GM03348 (cell line): ENCODE measurements around the gene FGF22.

Source experiments
- DNase-seq: peaks from one replicate; pipeline ENCODE4 v3.0.0; 2012; ENCODE audit warnings: low spot score

The FGF22 gene

DNA sequence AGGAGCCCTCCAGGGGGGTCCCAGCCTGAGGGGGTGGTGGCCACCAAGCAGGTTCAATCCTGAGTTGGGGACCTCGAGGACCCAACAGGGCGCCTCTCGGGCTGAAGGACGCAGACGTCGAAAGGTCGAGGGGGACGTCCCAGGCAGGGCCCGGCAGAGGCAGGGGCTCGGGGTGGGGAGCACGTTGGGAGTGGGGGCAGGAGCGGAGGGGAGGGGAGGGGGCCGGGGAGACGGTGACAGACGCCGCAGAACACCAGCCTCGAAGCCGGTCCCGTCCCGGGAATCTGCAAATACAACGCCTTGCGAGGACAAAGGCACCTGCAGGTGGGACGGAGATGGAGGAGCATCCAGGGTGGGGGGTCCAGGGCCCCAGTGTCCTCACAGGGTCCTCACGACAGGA, 4.1 kb downstream of the FGF22 start:
- no peak for DNase-seq

DNA sequence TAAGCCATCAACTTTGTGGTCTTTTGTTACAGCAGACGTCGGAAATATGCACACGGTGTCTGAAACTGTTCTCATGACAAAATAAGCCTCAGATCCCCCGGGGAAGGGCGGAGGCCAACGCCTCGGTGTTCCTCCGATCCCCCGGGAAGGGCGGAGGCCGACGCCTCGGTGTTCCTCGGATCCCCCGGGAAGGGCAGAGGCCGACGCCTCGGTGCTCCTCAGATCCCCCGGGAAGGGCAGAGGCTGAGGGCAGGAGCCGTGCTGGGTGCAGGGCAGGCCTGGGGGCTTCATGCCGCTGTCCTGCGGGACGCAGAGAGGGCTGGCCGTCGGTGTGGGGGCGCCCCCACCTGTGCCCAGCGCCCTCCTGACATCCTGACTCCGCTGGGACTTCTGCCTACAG, 4.7 kb downstream of the FGF22 start:
- DNase-seq, result no peak

DNA sequence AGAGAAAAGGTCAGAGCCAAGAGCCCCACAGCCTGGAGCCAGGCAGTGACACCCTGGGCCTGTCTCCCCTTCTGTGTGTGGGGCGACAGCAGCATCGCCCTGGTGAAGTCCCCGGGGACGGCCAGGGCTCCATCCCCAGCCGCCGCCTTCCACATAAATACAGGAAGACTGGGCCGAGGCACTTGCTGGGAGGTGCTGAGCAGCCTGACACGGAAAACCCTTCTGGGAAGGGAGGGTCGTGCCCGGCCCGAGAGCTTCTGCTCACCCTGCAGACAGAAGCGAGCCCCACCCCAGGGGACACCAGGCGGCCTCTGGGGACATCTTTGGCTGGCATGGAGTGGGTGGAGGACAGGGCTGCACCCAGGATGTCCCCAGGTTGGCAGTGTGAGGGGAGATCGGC, 5.1 kb downstream of the FGF22 start:
- no peak for DNase-seq

DNA sequence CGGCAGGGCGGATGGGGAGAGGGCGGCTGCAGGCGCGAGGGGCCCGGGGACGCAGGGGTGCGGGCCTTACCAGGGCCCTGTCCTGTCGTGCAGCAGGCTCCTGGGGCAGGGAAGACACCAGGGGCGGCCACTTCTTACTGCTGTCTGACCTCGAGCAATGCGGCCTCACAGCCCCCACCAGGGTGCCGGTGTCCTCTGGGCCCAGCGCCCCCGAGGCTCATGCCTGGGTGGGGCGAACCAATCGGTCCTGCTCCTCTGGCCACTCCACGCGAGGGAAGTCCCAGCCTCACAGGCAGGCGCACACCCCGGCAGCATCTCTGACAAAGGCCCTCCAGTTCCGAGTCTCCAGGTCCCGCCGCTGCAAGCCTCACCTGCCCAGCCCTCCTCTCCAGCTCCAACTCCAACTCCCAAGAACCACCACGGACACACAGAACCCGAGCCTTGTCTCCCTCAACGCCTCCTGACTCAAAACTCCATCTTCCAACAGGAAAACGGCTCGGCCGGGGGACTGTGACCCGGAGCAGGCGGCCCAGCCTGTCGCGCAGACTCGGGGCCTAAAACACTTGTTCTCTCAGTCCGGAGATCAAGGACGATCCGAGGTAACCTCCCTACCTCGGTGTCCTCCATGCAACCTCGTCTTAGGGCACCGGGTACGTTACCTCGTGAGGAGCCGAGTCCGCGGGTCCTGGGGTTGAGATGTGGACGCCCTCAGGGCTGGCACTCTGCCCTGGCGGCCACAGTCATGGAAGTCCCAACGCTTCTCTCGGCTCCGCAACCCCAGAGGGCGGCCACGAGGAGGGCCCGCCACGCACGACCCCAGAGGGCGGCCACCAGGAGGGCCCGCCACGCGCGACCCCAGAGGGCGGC, 6.5 kb downstream of the FGF22 start:
- DNase-seq, result no peak

DNA sequence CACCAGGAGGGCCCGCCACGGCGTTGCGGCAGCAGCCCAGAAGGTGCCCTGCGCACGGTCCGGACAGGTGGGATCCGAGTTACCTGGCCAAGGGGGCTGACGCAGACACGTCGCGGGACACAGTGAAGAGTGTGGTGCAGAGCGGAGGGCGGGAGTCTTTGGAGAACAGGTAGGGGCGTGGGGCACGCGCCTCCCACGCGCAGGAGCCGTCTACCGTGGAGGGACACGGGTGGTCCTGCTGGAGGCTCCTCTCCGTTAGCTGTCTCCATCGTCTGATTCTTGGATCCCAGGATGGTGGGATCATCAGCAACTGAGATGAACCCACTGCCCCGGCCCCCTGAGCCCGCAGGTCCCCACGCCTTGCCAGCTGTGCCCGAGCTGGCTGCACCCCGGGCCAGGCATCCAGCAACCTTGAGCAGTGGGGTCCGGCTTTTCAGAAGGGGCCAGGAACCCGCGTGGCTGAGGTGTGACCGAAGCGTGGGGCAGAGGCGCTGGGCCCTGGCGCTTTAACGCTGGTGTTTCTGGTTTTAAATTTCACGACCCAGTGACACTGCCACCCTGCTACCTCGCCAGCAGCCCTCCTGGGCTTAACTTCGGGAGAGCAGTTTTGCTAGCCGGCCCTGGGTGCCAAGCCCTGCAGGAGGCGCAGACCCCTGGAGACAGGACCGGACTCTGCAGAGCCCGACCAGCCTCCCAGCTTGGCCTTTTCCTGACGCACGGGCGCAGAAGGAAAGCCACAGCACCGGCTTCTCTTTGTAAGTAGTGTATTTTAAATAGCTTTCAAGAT, 7.3 kb downstream of the FGF22 start:
- no peak for DNase-seq

DNA sequence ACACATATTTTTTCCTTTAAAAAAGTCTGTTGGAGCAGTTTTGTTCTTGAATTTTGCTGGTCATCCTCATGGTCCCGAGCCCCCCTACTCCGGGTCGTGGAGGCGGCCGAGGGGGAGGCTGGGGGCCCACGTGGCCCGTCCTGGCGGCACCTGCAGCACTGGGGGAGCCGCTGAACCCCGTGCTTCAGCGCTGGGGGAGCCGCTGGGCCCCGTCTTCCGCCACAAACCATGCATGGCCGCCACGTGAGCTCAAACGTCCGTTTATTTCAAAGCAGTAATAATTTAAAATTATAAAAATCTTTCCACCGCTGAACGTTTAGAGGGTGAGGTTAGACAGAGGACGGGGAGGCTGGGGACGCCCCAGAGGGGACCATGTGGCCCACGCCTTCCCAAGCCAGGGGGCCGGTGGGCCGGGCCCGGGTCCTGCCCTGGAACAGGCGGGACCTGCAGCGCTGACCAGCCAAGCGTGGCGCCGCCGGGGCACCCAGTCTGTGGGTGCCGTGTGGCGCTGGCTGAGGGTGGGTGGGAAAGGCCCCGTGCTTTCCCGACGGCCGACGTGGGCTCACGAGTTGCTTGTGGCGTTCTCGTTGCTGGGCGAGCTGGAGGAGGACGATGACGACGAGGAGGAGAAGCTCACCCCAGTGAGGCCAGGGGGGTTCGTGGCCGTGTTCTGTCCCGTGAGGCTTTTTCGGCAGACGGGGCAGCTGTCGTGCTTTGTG, 8.0 kb downstream of the FGF22 start:
- DNase-seq, result no peak

DNA sequence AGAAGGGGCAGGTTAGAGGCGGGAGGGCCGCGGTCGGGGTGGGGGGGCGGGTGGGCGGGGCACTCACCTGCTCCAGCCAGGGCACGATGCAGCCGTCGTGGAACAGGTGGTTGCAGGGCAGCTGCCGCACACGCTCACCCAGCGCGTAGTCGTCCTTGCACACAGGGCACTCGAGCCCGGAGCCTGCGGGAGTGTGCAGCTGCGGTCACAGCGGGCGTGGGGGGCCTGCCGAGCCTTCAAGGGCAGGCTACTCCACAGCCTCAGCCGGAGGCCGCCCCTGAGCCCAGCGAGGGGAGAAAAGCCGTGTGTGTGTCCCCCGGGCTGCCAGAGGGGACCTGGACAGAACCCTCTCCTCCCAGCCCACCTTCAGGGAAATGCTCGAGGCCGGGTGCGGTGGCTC, 8.6 kb downstream of the FGF22 start:
- no peak for DNase-seq

DNA sequence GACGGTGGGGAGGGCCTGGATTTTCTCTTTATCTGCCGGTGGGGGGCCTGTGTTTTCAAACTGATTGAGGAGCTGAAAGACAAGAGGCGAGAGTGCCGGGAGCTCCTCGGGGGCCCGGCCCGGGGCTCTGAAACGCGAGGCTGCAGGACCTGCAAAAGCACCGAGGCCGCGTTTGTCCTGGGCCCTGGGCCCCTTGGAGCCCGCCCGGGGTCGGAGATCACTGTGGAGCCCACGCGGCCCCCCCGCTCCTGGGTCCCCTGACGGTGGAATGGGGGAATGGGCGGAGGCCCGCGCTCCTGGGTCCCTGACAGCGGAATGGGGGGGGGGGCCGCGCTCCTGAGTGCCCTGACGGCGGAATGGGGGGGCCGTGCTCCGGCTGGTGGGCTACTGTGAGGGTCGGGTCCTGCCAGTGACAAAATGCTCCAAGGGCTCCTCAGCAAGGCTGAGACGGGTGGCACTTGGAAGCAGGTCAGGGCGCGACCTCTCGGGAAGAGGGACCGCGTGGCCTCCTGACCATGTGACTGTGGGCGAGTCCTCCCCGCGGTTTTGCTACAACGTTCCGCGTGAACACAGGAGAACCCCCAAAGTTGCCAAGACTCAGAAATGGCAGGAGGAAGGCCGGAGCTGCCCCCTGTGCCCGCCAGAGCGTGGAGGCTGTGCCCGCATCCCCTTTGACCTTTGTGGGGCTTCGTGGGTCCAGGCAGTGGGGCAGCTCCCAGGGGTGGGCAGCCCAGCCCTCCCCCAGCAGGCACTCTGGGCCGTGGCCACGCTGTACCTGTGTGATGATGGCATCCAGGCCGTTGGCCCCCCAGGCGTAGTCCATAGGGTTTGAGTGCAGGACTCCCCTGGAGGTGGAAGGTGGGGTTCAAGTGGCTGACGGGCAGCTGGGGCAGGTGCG, 9.5 kb downstream of the FGF22 start:
- DNase-seq, result no peak

DNA sequence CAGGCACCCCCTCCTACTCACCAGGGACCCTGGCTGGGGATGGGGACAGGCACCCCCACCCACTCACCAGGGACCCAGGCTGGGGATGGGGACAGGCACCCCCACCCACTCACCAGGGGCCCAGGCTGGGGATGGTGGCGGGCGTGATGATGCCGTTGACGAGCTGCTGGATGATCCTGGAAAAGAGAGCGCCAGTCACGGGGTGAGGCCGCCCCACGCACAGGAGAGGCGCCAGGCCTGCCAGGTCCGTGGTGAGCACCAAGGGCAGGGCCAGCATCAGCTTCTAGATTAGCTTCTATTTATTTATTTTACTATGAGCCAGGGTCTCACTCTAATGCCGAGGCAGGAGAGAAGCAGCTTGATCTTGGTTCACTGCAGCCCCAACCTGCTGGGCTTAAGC, 10.4 kb downstream of the FGF22 start:
- DNase-seq, result no peak

DNA sequence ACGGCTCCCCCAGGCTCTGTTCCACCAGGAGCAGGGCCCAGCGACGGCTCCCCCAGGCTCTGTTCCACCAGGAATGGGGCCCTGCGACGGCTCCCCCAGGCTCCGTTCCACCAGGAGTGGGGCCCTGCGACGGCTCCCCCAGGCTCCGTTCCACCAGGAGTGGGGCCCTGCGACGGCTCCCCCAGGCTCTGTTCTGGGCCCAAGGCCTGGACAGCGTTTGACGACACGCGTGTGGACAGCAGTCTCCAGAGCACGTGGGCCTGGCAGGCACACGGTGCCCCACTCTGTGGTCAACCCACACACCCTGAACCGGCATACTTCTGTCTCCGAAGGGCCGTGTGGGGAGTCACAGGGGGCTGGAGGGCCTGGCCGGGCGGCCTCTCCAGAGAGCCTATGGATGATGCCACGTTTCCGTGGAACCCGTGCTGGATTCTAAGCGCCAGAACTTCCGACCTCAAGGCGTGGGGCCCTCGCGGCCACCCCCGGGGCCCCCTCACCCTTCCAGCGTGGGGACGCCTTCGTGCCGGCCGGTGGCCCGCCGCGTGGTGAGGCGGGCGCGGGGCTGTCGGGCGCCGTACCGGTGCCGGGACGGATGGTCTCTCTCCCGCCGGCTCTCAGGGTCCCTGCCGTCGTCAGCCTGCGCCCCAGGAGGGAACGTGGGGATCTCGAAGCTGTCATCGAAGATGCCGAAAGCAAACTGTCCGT, 11.6 kb downstream of the FGF22 start:
- no peak for DNase-seq

DNA sequence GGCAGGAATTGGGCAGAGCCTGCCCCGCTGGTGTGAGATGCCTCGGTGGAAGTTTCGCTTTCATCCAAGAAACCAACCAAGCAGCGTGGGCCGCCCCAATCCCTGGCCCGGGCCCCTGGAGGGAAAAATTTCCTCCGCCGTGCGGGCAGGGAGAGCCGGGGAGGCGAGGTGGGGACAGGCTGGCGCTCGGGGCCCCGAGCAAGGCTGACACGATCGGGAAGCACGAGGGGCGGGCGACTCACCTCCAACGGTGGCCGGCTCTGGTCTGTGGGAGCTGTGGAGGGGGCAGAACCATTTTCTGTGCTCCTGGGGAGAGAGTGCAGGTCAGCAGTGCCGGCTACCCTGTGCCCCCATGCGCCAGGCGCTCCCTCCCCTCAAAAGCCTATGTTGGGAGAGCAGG, 12.3 kb downstream of the FGF22 start:
- no peak for DNase-seq

DNA sequence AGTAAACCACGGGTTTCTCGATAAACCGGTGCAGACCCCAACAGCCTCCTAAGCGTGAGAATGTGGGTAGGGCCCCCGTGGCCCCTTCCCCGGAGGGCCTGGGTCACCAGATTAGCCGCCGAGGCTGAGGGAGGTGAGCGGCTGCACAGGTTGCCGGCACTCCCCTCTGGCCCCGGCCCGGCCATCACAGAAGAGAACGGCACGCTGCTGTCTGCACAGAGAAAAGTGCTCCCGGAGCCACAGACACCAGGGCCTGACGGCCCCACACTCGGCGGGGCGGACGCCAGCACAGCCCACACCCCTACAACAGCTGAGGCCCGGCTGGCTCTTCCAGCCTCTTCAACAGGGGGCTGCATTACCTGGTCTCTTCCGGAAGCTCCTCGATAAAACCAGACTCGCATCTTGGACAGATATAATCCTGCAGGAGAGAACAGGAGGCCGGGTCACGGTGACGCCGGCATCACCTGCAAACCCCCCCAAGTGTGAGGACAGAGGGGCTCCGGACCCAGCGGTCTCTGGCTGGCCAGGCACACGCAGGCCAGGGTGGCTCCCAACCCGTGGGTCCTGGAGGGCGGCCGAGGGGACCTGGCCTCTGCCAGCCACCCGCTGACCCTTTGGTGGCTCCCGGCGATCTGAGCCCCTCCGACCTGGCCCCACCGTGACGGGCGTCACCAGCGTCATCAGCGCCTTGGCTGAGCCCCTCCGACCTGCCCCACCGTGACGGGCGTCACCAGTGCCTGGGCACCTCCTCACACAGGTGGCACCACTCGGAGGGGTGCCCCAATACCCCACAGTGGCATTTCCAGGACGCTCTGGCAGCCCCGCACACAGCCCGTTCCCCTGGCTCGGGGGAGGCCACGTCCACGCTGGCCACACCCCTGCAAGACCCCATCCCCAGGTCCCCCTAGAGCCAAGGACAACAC, 13.0 kb downstream of the FGF22 start:
- no peak for DNase-seq

DNA sequence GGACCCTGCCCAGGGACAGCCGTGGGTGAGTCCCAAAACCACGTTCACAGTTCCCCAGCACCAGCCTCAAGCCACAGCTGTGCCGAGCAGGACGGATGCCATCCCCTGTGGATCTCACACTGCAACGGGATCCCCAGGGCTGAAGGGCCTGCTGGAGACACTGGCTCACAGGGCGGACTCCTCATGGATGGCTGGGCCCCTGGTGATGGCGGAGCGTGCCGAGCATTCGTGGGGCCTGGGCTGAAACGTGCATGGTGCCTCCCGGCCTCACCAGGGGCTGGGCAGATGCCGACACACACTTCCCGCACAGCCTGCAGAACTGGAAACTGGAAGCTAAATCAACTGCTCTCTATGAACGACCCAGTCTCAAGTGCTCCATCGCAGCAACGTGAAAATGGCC, 13.7 kb downstream of the FGF22 start:
- no peak for DNase-seq

DNA sequence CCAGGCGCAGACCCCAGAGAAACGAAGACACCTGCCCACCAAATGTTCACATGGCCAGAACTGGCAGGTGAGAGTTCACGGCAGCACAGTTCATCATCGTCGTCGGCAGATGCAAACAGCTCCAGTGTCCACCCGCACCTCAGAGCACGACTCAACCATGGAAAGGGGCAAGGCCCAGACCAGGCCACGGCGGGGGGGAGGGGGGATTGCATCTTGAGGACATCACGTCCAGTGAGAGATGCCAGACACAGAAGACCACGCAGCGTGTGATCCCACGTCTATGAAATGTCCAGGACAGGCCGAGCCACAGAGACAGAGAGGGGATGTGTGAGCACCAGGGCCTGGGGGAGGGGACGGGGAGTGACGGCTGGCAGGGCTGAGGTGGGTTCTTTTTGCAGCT, 16.0 kb downstream of the FGF22 start:
- DNase-seq, result no peak

DNA sequence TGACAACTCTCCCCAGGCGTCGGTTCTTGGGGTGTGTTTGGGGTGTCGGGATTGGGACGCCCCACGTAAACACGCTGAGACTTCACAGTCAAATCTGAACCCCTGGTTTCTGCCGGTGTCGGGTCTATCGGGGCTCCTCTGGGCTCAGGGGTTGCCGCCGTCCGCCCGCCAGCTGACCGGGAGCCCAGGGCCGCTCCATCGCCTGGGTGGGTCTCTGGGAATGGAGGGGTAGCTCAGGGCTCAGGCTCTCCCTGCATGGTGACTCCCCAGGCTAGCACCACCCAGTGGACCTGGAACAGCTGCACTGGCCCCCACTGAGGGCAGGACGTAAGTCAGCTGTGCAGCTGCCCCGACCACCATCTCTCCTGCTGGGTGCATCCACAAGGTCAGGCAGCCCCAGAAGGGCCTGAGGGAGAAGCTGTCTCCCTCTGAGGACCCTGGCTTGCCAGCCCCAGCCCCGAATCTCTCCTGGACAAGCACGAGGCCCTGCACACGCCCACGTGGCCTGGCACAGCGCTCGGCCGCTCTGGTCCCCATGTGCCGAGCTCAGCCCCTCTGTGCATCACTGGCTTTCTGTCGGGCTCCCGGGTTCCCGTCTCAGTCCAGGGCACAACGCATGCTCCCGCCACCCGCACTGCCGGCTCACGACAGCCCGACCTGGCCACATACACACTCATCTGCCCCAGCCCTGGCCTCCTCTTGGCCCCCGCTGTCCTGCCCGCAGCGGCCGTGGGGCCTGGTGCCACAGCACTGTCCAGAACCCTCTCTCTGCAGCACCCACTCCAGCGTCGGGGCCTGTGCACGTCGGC, 17.3 kb downstream of the FGF22 start:
- DNase-seq, result no peak

DNA sequence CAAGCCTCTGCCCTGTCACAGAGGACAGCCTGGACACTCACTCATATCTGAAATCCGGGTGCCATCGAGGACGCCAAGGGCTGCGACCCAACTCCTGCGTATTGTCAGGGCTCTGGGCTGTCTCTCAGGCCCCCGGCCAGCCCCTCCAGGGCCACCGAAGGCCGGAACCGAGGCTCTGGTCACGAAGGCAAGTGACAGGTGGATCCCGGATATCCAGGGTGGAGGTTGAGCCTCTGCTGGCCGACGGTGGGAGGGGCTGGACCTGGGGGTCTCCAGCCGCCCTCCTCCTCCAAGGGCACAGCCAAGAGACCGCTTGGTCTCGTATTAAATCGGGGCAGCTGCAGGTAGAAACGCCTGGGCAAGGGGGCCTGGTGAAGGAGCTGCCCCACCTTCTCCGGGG, 17.9 kb downstream of the FGF22 start:
- no peak for DNase-seq

DNA sequence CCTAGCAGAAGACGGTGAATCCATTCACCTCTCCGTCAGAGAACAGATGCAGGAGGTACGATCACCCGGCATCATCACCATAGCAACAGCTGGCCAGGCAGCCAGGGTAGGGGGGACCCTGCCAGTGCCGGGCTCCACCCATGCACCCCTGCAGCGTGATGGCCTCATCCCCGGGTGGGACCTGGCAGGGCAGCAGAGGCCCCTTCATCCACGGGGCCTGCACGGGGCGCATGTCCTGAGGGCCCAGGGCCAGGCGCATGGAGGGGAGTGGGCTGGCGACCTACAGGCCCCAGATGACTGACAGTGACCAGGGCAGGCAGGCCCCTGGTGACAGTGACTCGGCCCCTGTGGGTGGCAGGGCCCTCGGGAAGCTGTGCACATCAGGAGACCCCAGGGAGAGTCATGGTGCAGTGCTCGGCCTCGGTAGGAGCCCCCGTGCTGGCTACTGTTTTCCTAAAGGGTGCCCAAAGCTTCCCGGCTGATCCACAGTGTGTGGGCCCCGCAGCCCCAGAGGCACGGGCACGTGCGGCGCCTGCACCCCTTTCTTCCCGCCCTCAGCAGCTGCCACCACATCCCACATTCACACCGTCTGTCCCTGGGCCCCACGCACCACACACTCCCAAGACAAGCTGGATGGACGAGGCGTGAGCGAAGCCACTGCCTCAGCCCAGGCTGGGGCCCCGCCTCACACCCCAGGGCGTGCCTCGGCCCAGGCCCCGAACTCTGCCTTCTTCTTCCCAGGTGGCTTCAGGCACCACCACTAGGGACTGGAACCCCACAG, 18.6 kb downstream of the FGF22 start:
- no peak for DNase-seq
